DND-41 (cell line): ENCODE results near the gene RSBN1.

Experiments used
- CTCF ChIP-seq: IDR thresholded peaks from 2 replicates; pipeline ENCODE4 v1.5.1; 2012; ENCODE audit warnings: borderline replicate concordance, low read length, moderate library complexity, mild to moderate bottlenecking; ENCODE audit not compliant: poor library complexity, severe bottlenecking; ENCODE audit errors: extremely low read depth
- EZH2 ChIP-seq: IDR thresholded peaks from 3 replicates; pipeline ENCODE4 v1.6.1; 2012; ENCODE audit warnings: borderline replicate concordance, low read depth, mild to moderate bottlenecking, moderate library complexity, low read length, inconsistent platforms; ENCODE audit not compliant: severe bottlenecking

DNA sequence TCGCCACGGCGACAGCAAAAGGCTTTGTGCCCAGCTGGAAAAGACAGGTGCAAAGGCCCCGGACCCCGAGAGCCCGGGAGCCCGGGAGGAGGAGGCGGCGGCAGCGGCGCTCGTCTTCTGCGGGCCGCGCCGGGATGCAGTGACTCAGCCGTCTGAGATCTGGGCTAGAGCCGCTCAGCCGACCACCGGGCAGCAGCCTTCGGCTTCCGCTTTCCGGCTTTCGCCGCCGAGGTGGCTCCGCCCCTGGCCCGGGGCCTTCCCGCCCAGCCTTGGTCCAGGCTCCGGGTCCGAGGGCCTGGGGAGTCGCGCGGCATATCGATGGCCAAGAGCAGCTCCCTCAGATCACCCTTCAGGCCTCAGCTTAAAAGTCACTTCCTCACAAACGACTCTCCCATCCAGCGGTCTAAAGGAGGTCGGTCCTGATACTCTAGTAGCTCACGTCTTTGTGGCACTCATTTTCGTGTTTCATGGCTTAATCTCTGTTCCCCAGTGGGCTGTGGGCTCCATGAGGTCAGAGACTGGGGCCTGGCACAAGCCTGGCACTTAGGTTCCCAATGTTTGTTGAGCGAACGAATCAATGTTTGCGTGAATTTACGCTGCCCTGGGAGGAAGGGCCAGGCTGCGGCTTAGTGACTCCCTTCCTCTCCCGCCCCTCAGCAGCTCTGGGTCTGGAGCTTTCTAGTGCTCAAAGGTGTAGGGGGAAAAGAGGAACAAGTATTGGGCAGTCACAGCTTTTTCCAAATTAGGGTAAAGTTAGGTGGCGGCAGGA lies 52.8 kb downstream of the RSBN1 start, which contains the start of gene PHTF1:
- TF ChIP-seq CTCF (no peak), EZH2 (no peak)
